GM21717 (cell line): Measurements from ENCODE around the gene NOTO.

Experiments
- ATAC-seq: cut with Tn5 transposase; IDR thresholded peaks from one replicate; pipeline ENCODE4 v1.9.1; 2021; ENCODE audit warnings: mild to moderate bottlenecking, moderate library complexity; ENCODE audit not compliant: unreplicated experiment

NOTO gene

DNA sequence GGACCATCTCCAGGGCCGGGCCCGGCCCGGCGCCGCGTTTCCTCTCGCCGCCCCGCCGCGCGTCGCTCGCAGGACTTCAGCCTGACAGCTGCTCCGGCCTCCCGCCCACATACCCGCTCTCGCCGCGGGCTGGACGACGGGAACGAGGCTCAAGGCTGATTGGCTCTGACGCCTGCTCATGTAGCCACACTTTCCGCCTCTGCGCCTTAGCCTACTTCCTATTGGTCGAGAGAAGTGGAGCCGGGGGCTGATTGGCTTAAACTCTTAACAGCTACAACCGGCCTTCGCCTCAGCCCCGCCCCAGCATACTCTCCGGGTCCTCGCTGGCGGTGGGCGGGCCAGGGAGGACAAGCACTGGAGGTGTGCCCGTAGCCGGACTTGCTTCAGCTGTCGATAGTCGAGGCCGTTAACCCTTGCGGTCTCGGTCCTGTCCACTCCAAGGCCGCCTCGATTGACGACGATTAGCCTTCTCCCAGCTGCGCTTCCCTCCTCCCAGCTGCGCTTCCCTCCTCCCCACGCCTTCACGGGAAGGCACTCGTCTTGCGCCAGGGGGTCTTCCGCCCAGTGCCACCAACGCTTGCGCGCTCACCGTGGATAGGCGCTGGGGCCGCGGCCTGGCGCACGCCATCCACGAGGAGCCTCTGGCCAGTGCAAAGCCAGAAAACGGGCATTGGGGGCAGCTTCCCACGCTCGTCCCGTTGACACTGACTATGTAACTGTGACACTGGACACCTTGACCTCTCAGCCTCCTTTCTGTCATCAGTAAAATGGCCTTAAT lies 31.0 kb downstream of the NOTO start, which contains the start of gene PRADC1:
PRADC1 (minus strand) TSS at position 86 of the 778 bp plus-strand sequence; CDS start at position 7, 79 bp downstream.
- ATAC-seq, result peak; percentile 92

DNA sequence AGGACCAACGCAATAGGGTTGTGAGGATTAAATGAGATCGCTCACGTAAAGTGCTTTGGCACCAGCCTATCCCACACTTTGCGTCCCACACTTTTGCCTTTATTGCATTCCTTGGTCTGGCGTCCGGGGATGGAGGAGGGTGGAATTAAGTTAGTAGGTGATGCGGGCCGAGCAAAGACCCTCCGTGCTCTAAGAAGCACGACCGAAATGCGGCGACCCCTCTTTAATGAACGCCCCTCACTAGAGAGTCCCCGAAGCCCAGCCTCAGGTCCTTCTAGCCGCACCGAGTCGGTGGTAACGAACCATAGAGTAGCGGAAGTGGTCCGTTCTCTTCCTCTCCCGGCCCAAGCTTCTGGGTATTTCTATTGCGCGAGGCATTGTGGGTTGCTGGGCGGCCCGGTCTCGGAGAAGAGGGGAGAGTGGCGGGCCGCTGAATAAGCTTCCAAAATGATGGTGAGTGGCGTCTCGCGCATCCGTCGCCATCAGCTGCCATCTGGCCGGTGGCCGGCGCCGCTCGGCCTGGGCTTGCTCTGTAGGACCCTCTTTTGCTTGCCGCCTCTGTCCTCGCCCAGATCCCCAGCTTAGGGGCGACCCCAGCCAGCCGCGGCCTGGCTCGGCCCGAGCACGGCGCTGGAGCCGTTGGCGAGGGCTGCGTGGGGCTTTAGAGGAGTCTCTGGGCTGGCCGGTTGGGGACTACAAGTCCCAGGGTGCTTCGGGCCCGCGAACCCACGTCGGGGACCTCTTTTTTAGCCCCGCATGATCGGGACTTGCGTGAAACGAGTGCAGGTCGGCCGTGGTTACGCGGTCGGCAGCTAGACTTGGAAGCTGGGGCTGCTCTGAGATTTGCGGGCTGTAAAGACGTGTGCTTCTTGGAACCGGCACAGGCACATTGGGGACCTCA lies 31.8 kb downstream of the NOTO start, which contains the start of gene CCT7:
CCT7 (plus strand) TSS at position 377 of the 901 bp plus-strand sequence; CDS start at position 448, 71 bp downstream.
- ATAC-seq, result peak; percentile 60

- no peak for ATAC-seq
Observed at GRCh38 chr2:73235315-73236028, 33.1 kb downstream of the NOTO start.

- no peak for ATAC-seq
Observed at GRCh38 chr2:73237168-73237567, 34.8 kb downstream of the NOTO start.

- ATAC-seq, result no peak
Observed at GRCh38 chr2:73238149-73238548, 35.8 kb downstream of the NOTO start.

DNA sequence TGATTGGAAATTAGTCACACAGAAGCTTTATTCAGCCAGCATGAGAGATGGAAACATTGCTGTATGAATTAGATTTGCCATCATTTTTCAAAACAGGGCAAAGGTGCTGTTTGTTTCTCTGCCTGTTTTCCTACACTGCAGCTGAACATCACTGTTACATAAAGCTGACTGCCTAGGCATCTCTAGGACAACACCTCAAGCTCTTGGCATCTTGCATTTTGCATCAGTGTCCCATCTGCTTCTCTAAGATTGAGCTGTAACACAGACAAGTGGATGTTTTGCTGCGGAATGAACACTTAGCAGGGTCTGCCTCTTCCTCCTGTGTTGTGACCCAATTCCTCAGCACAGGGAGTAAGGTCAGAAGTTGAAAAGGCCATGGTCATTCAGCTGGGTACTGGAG lies 36.6 kb downstream of the NOTO start:
- no peak for ATAC-seq

GRCh38 chr2:73239776-73240175 lies 37.4 kb downstream of the NOTO start:
- no peak for ATAC-seq

DNA sequence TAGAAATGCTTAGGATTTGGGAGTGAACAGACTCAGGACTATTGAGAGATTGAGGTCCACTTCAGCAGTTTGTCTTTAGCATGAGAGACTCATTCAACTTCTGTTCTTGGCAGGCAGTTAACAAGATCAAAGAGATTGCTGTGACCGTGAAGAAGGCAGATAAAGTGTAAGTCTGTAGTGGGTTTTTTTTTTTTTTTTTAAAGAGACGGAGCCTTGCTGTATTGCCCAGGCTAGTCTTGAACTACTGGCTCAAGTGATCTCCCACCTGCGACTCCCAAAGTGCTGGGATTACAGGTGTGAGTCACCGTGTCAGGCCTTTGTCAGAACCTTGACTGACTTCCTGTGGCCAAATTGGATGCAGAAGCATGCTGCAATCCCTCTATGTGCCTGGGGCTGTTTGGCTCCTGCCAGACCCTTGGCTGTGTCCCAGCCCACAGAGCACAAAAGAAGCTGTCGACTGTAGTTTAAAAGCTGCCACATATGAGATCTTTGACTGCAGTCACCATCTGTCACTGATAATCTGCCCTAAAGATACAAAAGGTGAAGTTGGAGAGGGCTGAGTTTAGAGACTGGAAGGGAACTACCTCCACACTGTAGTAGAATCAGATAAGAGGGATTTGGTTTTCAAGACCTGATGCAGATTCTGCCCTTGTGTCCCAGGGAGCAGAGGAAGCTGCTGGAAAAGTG lies 41.7 kb downstream of the NOTO start:
- no peak for ATAC-seq

- ATAC-seq, result no peak
Observed at GRCh38 chr2:73244580-73244979, 42.2 kb downstream of the NOTO start.

GRCh38 chr2:73246850-73247249 lies 44.5 kb downstream of the NOTO start:
- ATAC-seq, result no peak

- no peak for ATAC-seq
Observed at GRCh38 chr2:73249636-73250035, 47.3 kb downstream of the NOTO start.

- no peak for ATAC-seq
Observed at GRCh38 chr2:73250872-73251846, 48.8 kb downstream of the NOTO start.

DNA sequence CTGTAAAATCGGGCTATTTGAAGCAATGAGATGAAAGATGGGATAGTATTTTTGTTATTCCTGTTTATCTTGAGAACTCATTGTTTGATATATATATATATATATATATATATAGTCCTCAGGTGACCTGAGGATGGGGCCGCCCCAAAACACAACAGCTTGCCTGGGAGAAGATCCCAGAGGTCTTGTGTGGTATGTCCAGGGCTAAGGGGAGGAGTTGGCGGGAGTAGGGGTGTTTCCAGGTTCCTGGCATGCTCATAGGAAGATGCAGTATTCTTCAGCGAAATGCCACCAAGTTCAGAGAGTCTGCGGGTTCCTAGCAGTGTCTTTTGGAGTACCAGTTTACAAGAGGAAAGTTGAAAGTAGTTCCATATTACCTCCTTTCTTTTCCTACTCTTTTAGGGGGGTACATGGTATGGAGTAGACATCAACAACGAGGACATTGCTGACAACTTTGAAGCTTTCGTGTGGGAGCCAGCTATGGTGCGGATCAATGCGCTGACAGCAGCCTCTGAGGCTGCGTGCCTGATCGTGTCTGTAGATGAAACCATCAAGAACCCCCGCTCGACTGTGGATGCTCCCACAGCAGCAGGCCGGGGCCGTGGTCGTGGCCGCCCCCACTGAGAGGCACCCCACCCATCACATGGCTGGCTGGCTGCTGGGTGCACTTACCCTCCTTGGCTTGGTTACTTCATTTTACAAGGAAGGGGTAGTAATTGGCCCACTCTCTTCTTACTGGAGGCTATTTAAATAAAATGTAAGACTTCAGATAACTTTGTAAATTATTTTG lies 50.1 kb downstream of the NOTO start:
- no peak for ATAC-seq

DNA sequence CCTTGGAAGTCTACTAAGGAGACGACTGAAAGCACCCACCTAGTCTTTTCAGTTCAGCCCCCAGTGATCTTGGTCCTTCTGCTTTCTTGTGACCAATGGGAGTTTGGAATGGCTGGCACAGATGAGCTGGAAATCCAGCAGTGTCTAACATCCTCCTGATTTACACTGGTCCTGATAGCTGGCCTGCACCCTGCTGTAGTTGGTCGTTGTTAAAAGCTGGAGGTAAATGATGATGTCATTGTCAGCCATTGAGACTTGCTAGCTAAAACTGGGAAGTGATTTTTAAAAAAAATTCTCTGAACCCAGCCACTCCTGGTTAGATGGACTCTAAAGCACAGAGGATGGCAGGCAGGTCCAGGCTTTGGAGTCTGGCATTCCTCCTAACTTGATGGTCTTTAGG lies 51.0 kb downstream of the NOTO start:
- ATAC-seq, result no peak

- ATAC-seq, result no peak
Observed at GRCh38 chr2:73253901-73254300, 51.5 kb downstream of the NOTO start.

- ATAC-seq, result no peak
Observed at GRCh38 chr2:73254343-73255006, 52.1 kb downstream of the NOTO start.

- no peak for ATAC-seq
Observed at GRCh38 chr2:73255007-73255644, 52.8 kb downstream of the NOTO start.
